Measurements from ENCODE around the gene CELF2.
A peak's percentile ranks its signal among the peaks of the same experiment; 100 is the strongest.

The CELF2 gene

DNA sequence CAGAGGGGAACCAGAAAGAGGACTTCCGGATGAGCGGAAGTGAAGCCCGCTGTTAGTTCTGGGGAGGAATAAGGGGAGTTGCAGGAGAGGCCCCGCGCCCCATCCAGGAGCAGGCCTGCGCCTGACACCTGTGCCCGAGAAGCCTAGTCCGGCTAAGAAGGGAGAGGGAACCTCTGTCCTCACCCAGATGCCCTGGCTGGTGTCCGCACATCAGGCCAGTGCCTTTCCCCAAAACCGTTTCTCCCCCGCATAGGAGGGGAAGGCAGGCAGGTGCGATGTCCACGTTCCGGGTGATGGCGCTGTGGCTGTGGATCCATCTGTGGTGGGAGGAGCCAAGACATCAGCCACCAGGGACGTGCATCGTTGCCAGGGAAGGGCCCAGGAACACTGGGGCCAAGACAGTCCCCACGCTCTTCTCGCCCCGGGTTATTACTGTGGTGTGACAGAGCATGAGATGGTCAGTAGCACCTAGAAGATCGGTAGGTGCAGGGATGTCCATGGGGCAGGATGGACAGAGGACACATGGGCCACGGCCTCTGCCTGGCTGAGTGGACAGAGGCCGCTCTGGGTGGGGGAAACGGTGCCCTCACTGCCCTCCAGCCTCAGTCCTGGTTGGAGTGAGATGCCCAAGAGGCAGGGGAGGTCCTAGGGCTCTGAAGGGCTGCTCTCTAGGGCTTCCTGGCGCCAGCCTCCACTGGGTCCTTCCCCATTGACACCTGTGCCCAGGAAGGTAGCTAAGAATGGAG is 262.7 kb downstream of the CELF2 start:
- DNase-seq = no peak

DNA sequence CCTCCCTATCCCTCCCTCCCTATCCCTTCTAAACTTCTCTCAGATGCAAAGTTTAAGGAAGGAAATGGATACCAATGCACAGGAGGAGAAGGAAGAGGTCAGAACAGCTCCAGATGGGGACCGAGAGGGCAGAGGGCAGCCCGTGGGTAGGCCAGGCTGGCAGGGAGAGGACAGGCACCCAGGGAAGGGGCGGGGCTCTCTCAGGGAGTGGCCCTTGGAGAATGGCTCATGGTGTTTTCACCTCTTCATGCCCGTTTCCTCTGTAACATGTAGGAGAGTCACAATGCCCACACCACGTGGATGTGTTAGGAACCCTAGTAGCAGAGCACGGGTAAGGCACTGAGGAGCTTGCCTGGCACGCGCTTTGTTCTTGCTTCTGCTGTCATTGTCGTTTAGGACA is 264.5 kb downstream of the CELF2 start:
- no peak for DNase-seq

DNA sequence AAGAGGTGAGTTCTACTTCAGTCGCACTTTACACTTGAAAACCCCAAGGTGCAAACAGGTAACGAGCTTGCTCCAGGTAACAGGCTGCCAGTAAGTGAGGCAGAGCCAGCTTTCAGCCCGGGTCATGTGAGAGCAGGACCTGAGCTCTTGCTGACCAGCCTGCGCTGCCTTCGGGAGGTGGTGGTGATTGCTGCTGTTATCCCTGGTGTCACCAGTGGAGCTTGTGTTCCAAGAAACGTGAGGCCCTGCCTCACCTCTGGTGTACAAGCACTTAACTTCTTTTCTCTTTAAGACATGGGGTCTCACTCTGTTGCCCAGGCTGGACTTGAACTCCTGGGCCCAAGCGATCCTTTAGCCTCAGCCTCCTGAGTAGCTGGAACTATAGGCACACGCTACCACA is 265.0 kb downstream of the CELF2 start:
- no peak for DNase-seq

DNA sequence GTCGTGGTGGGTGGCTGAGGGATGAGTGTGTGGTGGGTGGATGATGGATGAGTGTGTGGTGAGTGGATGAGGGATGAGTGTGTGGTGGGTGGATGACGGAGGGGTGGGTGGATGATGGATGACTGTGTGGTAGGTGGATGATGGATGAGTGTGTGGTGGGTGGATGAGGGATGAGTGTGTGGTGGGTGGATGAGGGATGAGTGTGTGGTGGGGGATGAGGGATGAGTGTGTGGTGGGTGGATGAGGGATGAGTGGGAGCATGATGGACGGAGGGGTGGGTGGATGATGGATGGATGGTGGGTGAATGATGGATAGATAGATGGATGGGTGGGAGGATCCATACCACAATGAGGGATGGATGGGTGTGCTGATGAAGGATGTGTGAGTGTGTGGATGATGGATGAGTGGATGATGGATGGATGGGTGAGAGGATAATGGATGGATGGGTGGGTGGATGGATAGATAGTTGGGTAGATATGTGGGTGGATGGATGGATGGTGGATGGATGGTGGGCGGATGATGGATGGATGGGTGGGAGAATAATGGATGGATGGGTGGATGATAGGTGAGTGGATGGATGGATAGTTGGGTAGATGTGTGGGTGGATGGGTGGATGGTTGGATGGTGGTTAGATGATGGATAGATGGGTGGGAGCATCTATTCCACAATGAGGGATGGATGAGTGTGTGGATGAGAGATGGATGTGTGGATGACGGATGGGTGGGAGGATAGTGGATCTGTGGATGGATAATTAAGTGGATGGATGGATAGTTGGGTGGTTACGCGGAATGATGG is 266.8 kb downstream of the CELF2 start:
- no peak for DNase-seq

DNA sequence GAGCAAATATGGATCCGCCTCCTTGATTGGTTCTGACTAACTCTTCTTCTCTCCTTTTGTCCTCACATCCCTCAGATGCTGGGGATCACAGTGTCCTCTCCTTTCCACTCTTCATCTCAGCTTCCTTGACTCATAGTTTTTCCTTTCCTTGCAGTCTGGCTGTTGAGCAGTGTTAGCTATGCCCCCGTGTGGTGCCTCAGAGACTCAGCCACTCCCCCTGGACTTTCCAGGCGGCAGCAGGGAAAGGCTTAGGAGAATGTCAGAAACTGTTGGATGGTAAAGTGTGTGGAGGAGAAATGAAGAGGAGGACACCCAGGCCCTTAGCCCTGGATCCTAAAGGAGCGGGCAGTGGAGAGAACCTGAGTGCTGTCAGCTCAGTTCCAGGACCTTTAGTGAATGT is 267.5 kb downstream of the CELF2 start:
- DNase-seq = no peak

DNA sequence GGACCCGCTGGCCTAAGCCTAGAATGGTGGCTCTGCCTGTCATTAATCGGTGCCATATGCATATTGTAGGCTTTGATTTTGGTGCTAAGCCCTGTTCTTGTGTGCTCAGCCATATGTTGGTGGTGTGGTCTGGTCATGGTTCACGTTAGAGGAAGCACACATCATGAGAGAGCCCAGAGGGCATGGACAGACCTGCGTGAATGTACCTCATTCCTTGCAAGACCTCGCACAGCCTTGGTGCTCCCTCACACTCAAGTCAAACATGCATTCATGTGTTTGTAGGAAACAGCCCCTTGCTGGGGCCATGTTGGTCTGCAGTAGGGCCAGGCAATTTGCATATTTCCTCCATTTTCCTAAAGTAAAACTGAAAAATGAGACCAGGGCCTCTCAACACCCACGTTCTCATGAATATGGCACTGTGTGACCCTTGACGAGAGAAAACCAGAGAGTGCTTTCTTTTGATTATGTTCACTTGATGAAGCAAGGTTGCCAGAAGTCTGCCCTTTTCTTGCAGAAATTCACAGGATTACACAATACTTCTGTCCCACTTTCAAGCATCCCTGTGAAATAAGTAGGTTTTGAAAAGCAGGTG is 268.7 kb downstream of the CELF2 start:
- DNase-seq = no peak

DNA sequence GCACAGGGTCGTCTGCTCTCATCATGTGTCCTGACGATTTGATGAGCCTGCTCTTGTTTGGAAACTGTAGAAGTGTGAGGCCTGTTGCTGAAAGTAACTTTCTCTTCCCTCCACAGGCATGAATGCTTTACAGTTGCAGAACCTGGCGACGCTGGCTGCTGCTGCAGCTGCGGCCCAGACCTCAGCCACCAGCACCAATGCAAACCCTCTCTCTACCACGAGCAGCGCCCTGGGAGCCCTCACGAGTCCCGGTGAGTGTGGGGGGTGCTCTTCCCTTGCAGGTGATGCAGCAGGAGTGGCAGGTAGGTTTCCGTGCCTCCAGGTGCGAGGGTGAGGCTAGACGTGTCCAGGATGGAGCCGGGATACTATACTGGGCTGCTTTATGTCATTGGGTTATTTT is 270.6 kb downstream of the CELF2 start:
- no peak for DNase-seq

DNA sequence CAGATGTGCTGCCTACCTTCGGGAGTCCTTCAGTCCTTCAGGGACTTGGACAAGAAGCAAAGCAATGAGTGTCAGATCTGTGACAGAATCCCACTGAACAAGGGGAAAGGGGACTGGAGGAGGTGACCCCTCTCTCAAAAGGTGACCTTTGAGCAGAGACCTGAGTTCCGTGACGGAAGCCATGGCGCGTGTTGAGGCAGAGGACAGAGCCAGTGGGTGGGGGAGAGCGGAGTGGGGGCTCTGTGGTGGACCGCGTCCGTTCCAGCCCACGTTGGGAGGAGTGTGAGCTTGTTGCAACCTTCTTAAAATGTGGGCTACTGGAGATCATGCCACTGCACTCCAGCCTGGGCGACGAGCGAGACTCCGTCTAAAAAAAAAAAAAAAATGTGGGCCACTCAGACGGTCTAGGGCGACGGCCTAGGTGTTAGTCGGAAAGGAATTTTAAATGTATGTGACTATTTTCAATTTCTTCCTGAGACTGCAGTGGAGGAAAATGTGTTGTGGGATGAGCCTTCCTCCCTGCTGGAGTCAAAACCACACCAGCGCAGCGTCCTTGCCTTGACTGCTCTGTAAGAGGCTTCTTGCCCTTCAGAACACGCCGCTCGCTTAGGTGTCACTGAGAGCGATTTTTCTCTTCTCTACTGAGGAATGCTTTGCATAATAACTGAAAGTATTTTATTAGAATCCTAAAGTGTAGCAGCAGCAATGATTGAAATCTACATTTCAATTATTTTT is 272.7 kb downstream of the CELF2 start:
- DNase-seq = no peak

DNA sequence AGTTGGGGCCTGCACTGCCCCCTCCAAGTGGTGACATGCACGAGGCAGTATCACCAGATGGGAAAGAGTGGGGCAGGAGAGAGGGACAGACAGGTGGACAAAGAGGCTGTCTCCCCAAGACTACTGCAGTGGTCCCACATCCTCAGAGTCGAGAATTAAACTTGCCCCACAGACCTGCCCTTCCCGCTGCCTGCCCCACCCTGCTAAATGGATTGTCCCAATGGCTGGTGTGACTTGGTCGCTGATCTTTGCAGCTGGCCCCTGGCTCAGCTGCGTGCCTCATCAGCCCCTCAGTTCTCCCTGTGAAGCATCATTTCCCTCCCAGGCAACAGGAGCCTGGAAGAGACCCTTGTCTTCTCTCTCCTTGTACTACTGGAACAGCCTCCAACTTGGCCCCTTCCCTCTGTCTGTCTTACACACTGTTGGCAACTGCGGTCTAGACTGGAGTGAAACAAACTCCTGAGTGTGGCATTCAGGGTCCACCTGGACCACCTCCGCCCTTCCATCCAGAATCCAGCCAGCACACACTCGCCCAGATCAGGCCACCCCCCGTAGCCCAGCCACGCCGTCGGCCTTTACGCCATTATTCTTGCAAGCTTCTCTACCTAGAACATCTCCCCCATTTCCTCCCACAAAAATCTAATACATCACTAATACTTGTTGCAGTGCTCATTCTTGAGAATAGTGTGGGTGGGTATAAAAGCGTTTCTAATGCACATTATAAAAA is 275.1 kb downstream of the CELF2 start:
- no peak for DNase-seq

DNA sequence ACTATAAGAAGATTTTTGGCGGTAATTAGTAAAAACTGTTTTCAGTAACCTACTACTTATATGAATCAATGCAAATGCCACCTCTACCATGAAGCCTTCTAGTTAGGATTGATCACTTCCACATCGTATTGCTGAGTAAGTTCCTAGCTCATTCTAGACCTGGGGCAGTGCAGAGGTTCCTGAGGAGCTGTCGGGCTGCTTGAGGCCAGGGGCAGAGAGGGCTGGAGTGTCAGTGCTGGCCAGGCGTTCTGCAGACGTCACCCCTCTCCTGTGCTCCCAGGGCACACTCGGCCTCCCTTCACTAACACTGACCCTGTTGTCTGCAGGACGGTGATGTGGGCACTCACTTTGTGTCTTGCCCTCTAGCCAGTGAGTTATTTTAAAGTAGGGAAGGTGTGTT is 275.7 kb downstream of the CELF2 start:
- no peak for DNase-seq

DNA sequence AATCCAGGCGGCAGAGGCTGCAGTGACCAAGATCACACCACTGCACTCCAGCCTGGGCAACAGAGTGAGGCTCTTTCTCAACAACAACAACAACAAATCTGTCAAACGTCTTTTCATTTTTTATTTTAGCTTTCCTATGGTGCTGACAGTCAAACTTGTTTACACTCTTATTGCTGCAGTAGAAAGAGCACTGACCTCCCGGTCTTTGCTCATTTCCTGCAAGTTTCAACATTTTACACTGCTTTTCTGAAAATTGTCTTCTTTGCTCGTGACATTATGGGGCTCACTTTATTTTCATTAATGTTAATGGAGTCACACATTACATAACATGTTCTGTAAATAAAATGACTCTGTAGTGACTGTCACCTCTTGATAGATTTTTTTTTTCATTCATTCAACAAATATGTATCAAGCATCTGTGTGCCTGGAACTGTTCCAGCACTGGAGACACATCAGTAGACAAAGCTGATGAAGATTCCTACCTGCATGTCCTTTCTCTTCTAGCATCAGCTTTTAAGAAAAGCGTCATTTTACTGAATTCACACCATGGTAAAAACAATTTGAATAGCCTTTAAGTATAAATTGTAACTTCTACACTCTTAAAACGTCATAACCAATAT is 277.3 kb downstream of the CELF2 start:
- DNase-seq = no peak

DNA sequence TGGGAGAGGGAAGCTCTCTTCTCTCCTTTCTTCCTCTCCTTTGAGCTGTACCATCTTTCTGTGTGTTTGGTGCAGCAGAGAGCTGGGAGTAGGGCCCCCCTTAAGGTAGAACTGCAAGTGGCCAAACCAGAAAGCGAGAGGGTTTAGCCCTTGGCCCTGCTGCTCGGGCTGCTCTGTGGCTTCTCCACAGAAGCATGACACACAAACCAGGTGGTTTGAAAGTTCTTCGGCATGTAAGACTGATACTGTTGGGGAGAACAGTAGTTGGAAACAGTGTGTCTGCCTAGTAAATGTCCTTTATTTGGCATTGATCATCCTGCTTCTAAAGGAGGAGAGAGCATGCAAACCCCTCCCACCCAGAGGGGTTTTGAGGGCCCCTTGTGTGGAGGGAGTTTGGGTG is 277.8 kb downstream of the CELF2 start:
- DNase-seq = no peak

DNA sequence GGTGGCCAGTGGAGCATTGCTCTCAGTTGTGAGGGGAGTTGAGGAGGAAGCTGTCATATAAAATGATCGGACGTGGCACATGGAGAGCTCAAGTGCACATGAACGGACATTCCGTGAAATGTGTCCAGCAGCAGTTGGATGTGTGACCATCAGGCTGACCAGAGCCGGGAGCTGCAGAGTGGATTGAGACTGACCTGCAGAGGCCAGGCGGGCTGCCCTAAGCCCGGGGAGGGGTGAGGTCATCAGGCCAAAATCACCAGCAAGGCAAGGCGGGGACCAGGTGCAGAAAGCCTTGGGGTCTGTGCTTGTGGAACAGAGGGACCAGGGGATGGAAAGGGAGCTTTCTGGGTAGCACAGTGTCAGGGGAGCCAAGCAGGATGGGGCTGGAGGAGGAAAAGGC is 279.5 kb downstream of the CELF2 start:
- DNase-seq = no peak

DNA sequence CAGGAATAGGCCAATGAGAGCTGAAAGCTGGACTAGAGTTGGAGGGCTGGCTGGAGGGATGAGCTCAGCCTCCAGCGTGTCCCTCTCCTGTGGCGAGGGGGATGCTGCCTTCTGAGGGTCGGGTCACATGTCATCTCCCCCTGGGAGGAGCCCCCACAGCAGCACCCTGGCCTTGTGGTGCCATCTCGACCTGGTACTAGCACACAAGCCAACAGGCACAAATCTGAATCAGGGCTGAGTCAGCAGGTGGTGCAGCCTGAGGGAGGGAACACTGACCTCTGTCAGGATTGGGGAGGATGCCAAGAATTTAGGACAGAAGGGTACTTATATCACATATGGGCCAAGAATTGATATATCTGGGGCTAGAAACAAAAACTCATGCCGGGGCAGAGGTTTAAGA is 280.4 kb downstream of the CELF2 start:
- DNase-seq = no peak

DNA sequence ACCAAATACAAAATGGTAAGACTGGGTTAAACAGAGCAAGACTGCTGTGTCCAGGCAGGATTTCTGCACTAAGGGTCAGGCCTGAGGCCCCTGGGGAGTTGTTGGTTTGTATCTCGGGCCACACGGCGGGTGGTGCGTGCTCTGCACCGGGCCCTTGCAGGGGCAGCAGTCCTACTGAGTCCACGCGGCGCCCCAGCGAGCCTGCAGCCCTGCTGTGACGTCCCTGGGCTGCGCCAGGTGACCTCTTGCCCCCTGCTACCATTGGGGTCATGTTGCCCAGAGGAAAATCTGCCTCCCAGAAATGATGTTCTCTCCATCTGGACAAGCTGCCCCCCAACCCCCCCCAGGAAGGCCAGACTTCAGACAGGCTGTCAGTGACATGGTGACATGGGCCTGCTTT is 281.5 kb downstream of the CELF2 start:
- no peak for DNase-seq

DNA sequence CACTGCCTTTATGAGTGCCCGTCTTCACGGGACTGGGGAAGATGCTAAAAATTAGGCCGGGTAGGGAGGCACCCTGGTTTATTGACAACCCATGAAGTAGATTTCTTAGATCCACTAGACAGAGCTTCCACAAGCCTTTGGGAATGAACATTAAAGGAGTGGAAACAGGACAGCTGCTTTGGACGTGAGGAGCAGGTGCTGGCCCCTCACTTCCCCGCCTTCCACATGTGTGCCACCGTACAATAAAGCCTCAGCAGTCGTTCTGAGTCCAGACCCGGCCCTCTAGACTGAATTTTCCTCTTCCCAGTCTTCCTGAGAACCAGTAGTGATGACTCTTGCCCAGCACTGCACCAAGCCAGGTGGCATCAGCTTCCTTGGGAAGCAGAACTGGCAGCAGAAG is 282.4 kb downstream of the CELF2 start:
- DNase-seq = no peak

DNA sequence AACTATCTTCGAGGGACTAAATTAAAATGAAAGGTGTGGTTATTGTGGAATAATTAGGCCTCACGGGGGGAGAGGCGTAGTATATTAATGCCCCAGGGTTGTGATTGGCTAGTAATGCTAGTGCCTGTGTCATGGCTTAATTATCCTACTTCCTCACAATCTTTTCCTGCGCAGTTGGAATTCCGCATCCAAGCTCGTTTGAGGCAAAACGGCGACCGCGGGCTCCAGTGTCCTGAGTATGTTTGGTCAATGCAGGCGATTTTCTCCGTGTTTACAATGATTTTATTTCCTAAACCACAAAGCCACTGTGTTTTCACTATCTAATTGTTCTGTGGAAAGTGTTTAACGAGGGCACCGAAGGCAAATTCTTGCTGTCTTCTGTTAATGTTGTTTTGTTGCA is 282.9 kb downstream of the CELF2 start:
- no peak for DNase-seq

DNA sequence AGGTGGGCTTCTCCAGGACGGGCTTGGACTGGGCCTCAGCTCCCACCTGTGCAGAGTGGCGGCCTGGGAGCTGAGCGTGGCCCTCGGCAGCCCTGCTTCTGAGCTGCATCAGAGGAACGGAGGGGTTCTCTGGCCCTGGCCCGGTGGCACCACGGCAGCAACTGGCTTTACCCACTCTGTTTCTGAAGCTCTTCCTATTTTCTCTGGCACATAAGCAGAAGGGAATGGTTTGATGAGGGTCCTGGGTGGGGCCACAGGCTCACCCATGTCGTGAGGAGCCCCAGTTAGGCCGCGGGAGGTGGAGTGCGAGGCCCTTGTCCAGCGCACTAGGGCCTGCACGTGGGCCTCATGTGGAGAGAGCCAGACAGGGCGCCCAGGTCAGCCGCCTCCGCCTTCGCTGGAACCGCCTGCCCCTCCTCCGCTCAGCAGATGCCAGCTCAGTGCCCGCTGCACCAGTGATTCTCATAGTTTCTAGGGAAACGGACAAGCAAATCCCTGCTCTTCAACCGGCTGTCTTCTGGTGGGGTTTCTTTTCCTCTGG is 284.0 kb downstream of the CELF2 start:
- peak in 1 of 14 donors; percentile 11 for DNase-seq

DNA sequence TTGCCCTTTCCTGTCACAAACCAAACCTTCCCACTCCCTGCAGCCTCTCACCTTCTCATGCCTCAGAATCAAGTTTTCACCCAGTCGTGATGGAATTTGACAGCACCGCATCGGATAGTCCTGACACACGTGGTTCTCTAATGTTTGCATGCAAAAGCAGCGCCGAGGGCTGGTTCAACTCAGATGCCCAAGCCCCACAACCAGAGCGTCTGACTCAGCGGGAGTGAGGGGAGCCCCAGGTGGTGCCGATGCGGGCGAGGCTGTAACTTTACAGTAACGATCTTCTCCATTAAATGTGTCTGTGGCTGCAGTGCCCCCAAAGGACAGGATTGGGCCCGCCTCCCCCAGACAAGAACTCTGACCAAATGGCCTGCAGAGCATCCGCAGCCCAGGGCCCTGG is 284.5 kb downstream of the CELF2 start:
- DNase-seq = no peak

DNA sequence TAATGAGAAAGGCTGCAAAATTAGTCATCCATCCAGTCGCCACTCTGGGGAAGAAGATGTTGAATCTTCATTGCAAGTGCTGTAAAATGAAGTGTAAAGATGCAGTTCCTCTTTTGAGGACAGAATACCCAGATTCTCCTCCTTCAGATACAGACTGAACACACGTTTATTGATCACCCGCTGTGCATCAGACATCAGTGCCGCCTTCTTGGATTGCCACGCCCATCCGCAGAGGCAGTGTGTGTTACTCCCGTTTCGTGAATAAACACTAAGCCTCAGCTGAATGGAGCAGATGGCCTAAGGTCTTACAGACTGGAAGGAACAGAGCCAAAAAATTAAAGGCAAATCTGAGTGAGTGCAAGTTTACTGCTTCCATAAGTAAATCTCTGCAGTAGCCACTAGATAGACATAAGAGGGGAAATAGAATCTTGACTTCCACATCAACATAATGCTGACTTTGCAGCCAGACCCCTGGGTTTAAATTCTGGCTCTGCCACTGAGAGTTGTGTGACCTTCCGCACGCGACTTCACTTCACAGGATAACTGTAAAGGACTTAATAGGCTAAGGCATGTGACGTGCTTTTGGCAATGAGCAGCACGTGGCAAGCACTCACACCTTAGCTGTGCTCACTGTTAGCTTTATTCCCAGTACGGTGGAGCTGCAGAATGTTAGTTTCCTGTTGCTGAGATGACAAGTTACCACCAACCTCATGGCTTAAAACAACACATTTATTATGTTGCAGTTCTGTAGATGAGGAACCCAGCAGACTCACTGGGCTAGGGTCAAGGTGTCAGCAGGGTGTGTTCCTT is 285.9 kb downstream of the CELF2 start:
- no peak for DNase-seq
